ENCODE results near the gene COL9A1. TPM values are rescaled to one million over a fixed set of nuclear protein-coding genes. Genes with fewer than 3 reads are reported as not detected.

Gene COL9A1
- total RNA-seq, 1 donor from 2014 or later = not detected

DNA sequence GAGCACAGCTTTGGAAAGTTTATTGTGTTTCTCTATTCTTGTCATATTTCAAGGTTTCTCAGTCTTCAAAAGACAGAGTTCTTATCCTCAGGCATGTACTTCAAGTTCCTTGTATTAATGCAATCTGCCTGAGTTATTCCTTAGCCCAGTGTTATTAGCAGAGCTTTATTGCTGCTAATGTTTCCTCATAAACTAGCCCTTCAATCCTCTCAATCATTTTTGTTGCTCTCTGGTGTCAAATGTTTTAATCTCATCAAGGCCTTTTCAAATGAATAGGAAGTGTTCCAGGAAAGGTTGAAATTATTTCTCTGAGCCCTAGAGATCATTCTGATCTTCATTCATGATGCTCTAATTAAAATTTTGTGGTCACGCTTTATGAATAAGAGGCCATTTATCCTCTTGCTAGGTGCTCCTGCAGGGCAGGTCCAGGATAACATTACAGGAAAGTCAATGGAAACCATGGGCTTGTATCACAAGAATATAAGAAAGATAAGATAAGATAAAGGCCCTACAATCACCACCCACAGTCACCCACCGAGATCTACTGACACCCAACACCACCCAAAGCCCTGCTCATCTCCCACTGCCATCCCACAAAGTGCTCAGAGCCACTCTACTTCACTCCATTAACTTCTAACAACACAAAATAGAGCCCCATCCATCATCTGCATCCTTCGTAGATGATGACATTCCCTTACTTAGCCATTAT is 125.9 kb downstream of the COL9A1 start:
- no peak for DNase-seq (ENCODE audit: low read depth in 2 of 2)

DNA sequence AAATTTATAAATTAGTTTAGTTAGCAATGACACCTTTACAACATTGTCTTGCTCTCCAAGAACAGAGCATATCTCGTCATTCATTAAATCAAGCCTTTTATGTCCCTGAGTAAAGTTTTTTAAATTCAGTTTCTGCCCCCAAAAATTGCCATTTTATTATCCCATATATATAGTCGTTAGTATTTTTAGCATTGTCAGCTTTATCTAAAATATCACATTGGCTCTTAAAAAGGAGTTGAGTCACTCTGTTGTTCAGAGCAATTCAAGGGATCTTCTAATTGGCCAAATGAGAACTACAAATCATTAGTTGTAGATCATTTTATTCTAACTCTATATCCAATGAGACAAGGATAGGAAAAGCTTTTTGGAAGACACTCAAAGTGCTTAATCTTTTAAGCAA is 127.1 kb downstream of the COL9A1 start:
- no peak for DNase-seq (ENCODE audit: low read depth in 2 of 2)

GRCh38 chr6:70172252-70172651 is 130.6 kb downstream of the COL9A1 start:
- no peak for DNase-seq (ENCODE audit: low read depth in 2 of 2)

- DNase-seq (ENCODE audit: low read depth in 2 of 2) = no peak
These were observed 131.6 kb downstream of the COL9A1 start for GRCh38 chr6:70171236-70171635.

DNA sequence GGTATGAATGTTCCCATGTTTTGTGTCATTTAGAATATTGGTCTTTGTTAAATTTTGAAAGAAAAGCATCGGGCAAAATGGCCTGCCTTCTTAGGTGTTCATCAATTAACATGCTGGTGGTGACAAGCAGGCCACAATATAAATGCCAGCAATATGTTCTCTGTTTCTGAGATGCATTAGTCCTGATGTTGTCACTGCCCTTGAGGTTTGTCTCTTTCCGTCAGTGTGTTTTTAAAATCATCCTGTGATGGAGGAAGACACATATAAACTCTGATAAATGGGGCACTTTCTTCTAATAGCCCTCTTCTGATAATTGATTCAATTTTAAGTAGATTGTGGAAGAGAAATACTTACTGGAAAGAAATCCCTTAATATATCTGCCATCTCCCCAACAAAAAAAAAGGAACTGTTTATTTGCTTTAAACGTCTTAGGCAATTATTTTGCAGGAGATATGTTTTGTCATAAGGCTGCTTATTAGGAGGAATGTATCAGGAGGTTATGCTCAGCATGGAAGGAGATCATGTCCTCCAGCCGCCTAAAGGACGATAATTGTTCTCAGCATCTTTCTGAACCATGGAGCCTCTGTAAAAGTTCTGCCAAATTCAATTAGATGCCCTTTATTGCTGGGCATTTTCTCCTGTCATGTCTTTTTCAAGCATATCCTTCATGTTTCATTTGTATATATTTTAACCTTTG is 134.1 kb downstream of the COL9A1 start:
- no peak for DNase-seq (ENCODE audit: low read depth in 2 of 2)

Other genes starting within 250 kb of the COL9A1 start
- 11.2 and 12.9 TPM in 2 replicates for gene FAM135A, start 110.4 kb upstream of the COL9A1 start, total RNA-seq

Data from dermis microvascular lymphatic vessel endothelial cell (primary cell).